Neuronal stem cell (in vitro differentiated cells): ENCODE measurements around the gene ZNF830.
"Not testable (repeated sequence)": the region's sequence is repeated elsewhere in the genome, so short reads cannot be mapped to it uniquely, and the experiment has no call there.

ENCODE experiments used
- DNase-seq: peaks from one replicate; pipeline ENCODE4 v3.0.0-alpha.2; 2013; ENCODE audit warnings: low spot score
- H2AFZ ChIP-seq: one replicate; pipeline ENCODE4 v1.6.1; 2013; ENCODE audit warnings: mild to moderate bottlenecking, low read length, inconsistent platforms
- H2AK5ac ChIP-seq: 2 replicates; pipeline ENCODE4 v1.6.1; 2013; ENCODE audit warnings: low read depth, mild to moderate bottlenecking, inconsistent platforms, low read length, moderate library complexity, mixed read lengths
- H2BK120ac ChIP-seq: 2 replicates; pipeline ENCODE4 v1.6.1; 2013; ENCODE audit warnings: low read depth, mild to moderate bottlenecking, inconsistent platforms, low read length, moderate library complexity, mixed read lengths
- H2BK12ac ChIP-seq: one replicate; pipeline ENCODE4 v1.6.1; 2013; ENCODE audit warnings: low read length, inconsistent platforms
- H2BK15ac ChIP-seq: 2 replicates; pipeline ENCODE4 v1.6.1; 2013; ENCODE audit warnings: mild to moderate bottlenecking, low read length, inconsistent platforms, mixed read lengths
- H2BK5ac ChIP-seq: one replicate; pipeline ENCODE4 v1.6.1; 2013; ENCODE audit warnings: inconsistent platforms, mild to moderate bottlenecking, low read length, moderate library complexity
- H3K14ac ChIP-seq: one replicate; pipeline ENCODE4 v1.6.1; 2013; ENCODE audit warnings: low read length, inconsistent platforms
- H3K18ac ChIP-seq: 2 replicates; pipeline ENCODE4 v1.6.1; 2013; ENCODE audit warnings: low read length, inconsistent platforms
- H3K23ac ChIP-seq: 2 replicates; pipeline ENCODE4 v1.6.1; 2013; ENCODE audit warnings: low read depth, mild to moderate bottlenecking, mixed read lengths, low read length, inconsistent platforms; ENCODE audit not compliant: poor library complexity
- H3K27ac ChIP-seq: replicated peaks from 3 replicates; pipeline ENCODE4 v1.5.1; 2013; ENCODE audit warnings: low read length, inconsistent platforms
- H3K27me3 ChIP-seq, 3 experiments: 2 replicates each; pipeline ENCODE4 v1.6.1; 2013; ENCODE audit warnings: low read length in 3 of 3, mild to moderate bottlenecking in 2 of 3, inconsistent platforms in 1 of 3, low read depth in 1 of 3, mixed read lengths in 1 of 3, moderate library complexity in 1 of 3; ENCODE audit not compliant: control insufficient read depth in 3 of 3, insufficient read depth in 3 of 3
- H3K36me3 ChIP-seq, 2 donors: replicated peaks in 1 of 2; 2 replicates each; pipeline ENCODE4 v1.6.1; 2013; ENCODE audit warnings: low read length in 2 of 2; ENCODE audit not compliant: control insufficient read depth in 2 of 2, insufficient read depth in 2 of 2
- H3K4ac ChIP-seq: 2 replicates; pipeline ENCODE4 v1.6.1; 2013; ENCODE audit warnings: inconsistent platforms, mild to moderate bottlenecking, low read length, moderate library complexity
- H3K4me1 ChIP-seq, 2 donors: 1 replicate in 1 of 2; 2 replicates in 1 of 2; pipeline ENCODE4 v1.6.1; 2013; ENCODE audit warnings: low read length in 2 of 2, low read depth in 1 of 2; ENCODE audit not compliant: control insufficient read depth in 2 of 2, insufficient read depth in 1 of 2
- H3K4me2 ChIP-seq: one replicate; pipeline ENCODE4 v1.6.1; 2013; ENCODE audit warnings: mild to moderate bottlenecking, low read length, inconsistent platforms; ENCODE audit not compliant: insufficient read depth, poor library complexity, severe bottlenecking
- H3K4me3 ChIP-seq, 2 donors: 2 replicates each; pipeline ENCODE4 v1.5.1; 2013; ENCODE audit warnings: low read length in 2 of 2, mild to moderate bottlenecking in 2 of 2, inconsistent platforms in 1 of 2, moderate library complexity in 1 of 2
- H3K79me1 ChIP-seq: one replicate; pipeline ENCODE4 v1.6.1; 2013; ENCODE audit warnings: low read depth, mild to moderate bottlenecking, inconsistent platforms, low read length, moderate library complexity
- H3K9ac ChIP-seq: one replicate; pipeline ENCODE4 v1.6.1; 2013; ENCODE audit warnings: mild to moderate bottlenecking, low read depth, low read length, inconsistent platforms; ENCODE audit not compliant: poor library complexity
- H3K9me3 ChIP-seq, 2 donors: replicated peaks in 1 of 2; 2 replicates each; pipeline versions ENCODE3 to v1.6.1; 2013; ENCODE audit warnings: low read length in 2 of 2, mild to moderate bottlenecking in 2 of 2, inconsistent platforms in 1 of 2, low read depth in 1 of 2, mixed read lengths in 1 of 2, moderate library complexity in 1 of 2; ENCODE audit not compliant: control insufficient read depth in 2 of 2, insufficient read depth in 1 of 2
- H4K8ac ChIP-seq: one replicate; pipeline ENCODE4 v1.6.1; 2013; ENCODE audit warnings: low read depth, mild to moderate bottlenecking, inconsistent platforms, low read length, moderate library complexity
- H4K91ac ChIP-seq: one replicate; pipeline ENCODE4 v1.6.1; 2013; ENCODE audit warnings: low read length, low read depth, mild to moderate bottlenecking, inconsistent platforms; ENCODE audit not compliant: poor library complexity
- WGBS, 2 donors: extraction: QIAGEN DNeasy Blood & Tissue Kit; methylation state at CpG; one replicate each; pipeline ENCODE4 v1.1.7; 2013; ENCODE audit warnings: missing lambda C conversion rate in 2 of 2, mixed read lengths in 1 of 2; ENCODE audit not compliant: insufficient read length in 2 of 2, insufficient replicate concordance in 1 of 2; ENCODE audit errors: extremely low coverage in 2 of 2; 5-methylcytosine and 5-hydroxymethylcytosine counted together

ZNF830 gene

DNA sequence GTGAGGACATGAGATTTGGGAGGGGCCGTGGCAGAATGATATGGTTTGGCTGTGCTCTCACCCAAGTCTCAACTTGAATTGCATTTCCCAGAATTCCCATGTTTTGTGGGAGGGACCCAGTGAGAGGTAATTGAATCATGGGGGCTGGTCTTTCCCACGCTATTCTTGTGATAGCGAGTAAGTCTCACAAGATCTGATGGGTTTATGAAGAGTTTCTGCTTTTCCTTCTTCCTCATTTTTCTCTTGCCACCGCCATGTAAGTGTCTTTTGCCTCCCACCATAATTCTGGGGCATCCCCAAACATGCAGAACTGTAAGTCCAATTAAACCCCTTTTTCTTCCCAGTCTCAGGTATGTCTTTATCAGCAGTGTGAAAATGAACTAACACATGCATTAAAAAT, 40.7 kb upstream of the ZNF830 start:
- H3K9ac ChIP-seq: no peak overlapping the region
- no peak overlapping the region for H2BK120ac ChIP-seq
- H3K4me2 ChIP-seq: no peak overlapping the region
- no peak overlapping the region for H2AFZ ChIP-seq
- H3K27me3 ChIP-seq: no peaks in the 10 kb centered on the region
- no peak overlapping the region for H2AK5ac ChIP-seq
- H3K9me3 ChIP-seq: no peaks in the 10 kb centered on the region
- H3K27ac ChIP-seq: no peak overlapping the region
- H4K8ac ChIP-seq: no peak overlapping the region
- H3K14ac ChIP-seq: no peak overlapping the region
- no peak overlapping the region for H4K91ac ChIP-seq
- H2BK5ac ChIP-seq: no peak overlapping the region
- no CpG with 5 or more reads among the region's 4 CpGs for WGBS, 2 donors
- no peak overlapping the region for H3K18ac ChIP-seq
- no peak overlapping the region for H2BK12ac ChIP-seq
- no peak for DNase-seq
- no peaks in the 10 kb centered on the region for H3K4me1 ChIP-seq
- H3K23ac ChIP-seq: no peak overlapping the region
- no peaks in the 10 kb centered on the region for H3K79me1 ChIP-seq
- H3K36me3 ChIP-seq: no peaks in the 10 kb centered on the region
- H2BK15ac ChIP-seq: no peak overlapping the region
- H3K4ac ChIP-seq: no peak overlapping the region
- no peak overlapping the region for H3K4me3 ChIP-seq

GRCh38 chr17:34926661-34927060, 34.7 kb upstream of the ZNF830 start:
- Histone ChIP-seq H3K79me1 (no peaks in the 10 kb centered on the region), H3K14ac (no peak overlapping the region), H3K27me3 (no peaks in the 10 kb centered on the region), H3K23ac (no peak overlapping the region), H3K9me3 (no peaks in the 10 kb centered on the region), H3K4me3 (no peak overlapping the region), H3K27ac (no peak overlapping the region), H3K4me1 (no peaks in the 10 kb centered on the region), H3K4me2 (no peak overlapping the region), H3K18ac (no peak overlapping the region), H3K4ac (no peak overlapping the region), H2AFZ (no peak overlapping the region), H4K91ac (no peak overlapping the region), H2AK5ac (no peak overlapping the region), H2BK120ac (no peak overlapping the region), H3K36me3 (no peaks in the 10 kb centered on the region), H2BK5ac (no peak overlapping the region), H2BK12ac (no peak overlapping the region), H2BK15ac (no peak overlapping the region), H3K9ac (no peak overlapping the region), H4K8ac (no peak overlapping the region)
- DNase-seq: no peak
- WGBS, 2 donors: no CpG with 5 or more reads among the region's 3 CpGs

DNA sequence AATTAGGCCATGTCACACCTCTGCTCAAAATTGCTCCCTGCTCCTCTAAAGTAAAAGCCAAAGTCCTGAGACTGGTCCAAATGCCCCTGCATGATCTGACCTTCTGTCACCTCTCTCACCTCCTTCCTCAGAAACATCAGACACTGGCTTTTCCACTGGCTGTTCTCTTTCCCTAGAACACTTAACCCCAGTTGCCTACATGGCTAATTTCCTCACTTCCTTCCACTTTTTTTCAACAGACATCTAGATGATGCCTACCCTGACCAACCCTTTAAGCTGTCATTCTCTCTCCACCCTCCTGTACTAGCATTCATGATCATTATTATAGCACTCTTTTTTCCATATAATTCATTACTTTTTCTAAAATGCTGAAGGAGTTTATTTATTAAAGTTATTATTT, 31.1 kb upstream of the ZNF830 start:
- Histone ChIP-seq H3K27me3 (no peaks in the 10 kb centered on the region), H2BK15ac (no peak overlapping the region), H3K18ac (no peak overlapping the region), H3K4ac (no peak overlapping the region), H3K79me1 (no peaks in the 10 kb centered on the region), H3K27ac (no peak overlapping the region), H4K91ac (no peak overlapping the region), H3K4me3 (no peak overlapping the region), H2AFZ (no peak overlapping the region), H3K9me3 (no peaks in the 10 kb centered on the region), H3K9ac (no peak overlapping the region), H3K23ac (no peak overlapping the region), H3K4me2 (no peak overlapping the region), H2BK5ac (no peak overlapping the region), H2AK5ac (no peak overlapping the region), H3K14ac (no peak overlapping the region), H4K8ac (no peak overlapping the region), H3K4me1 (no peaks in the 10 kb centered on the region), H2BK120ac (no peak overlapping the region), H3K36me3 (no peaks in the 10 kb centered on the region), H2BK12ac (no peak overlapping the region)
- DNase-seq: no peak

DNA sequence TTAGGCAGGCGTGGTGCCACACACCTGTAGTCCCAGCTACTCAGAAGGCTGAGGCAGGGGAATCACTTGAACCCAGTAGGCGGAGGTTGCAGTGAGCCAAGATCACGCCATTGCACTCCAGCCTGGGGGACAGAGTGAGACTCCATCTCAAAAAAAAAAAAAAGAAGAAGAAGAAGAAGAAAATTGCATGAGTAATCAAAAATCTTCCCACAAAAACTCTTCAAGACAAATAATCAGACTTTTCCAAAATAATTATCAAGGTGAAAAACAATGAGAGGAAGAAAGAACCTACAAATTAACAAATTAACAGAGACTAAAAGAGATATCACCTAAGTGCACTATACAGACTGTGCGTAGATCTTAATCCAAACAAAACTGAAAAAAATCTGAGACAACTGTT, 10.6 kb upstream of the ZNF830 start:
- not testable (repeated sequence) for H3K9me3 ChIP-seq, H3K27me3 ChIP-seq, H3K4me1 ChIP-seq, DNase-seq, H3K23ac ChIP-seq, H3K79me1 ChIP-seq, H3K4ac ChIP-seq, H3K4me3 ChIP-seq, H2BK15ac ChIP-seq, H3K14ac ChIP-seq, H3K9ac ChIP-seq, H4K8ac ChIP-seq, H4K91ac ChIP-seq, H2AFZ ChIP-seq, H3K27ac ChIP-seq, H3K18ac ChIP-seq, H2BK5ac ChIP-seq, H2BK12ac ChIP-seq, H3K4me2 ChIP-seq, H3K36me3 ChIP-seq, H2BK120ac ChIP-seq, H2AK5ac ChIP-seq
- no CpG with 5 or more reads among the region's 4 CpGs for WGBS, 2 donors
